Mesothelial cell of epicardium (in vitro differentiated cells): ENCODE data around the gene OPCML. TPM values are rescaled to one million over a fixed set of nuclear protein-coding genes. Genes with fewer than 3 reads are reported as not detected.

ENCODE experiments used
- DNase-seq, 2 experiments: peaks; one replicate each; pipeline ENCODE4 v3.0.0; 2021; ENCODE audit warnings: low spot score in 2 of 2; ENCODE audit not compliant: unreplicated experiment in 2 of 2
- H3K27ac Mint-ChIP-seq: 2 replicates; pipeline ENCODE4 v1.8.0; 2021; ENCODE audit warnings: mixed read lengths
- H3K27me3 Mint-ChIP-seq: 2 replicates; pipeline ENCODE4 v1.8.0; 2021; ENCODE audit warnings: low read depth, mixed read lengths
- H3K36me3 Mint-ChIP-seq: 2 replicates; pipeline ENCODE4 v1.8.0; 2021; ENCODE audit warnings: mixed read lengths
- H3K4me1 Mint-ChIP-seq: 2 replicates; pipeline ENCODE4 v1.8.0; 2021; ENCODE audit warnings: mixed read lengths
- H3K4me3 Mint-ChIP-seq: 2 replicates; pipeline ENCODE4 v1.8.0; 2021; ENCODE audit warnings: mild to moderate bottlenecking, moderate library complexity, mixed read lengths
- H3K9me3 Mint-ChIP-seq: 2 replicates; pipeline ENCODE4 v1.8.0; 2021; ENCODE audit warnings: mixed read lengths
- CTCF ChIP-seq: fragments of 200-600 bp; sonication (generic); IDR thresholded peaks from one replicate; pipeline ENCODE4 v1.5.0; 2021; ENCODE audit warnings: antibody characterized with exemption; ENCODE audit not compliant: unreplicated experiment
- total RNA-seq: library from RNA; stranded (reverse); gene quantifications from 3 replicates; pipeline ENCODE4 v1.2.1, GENCODE V29; 2021

OPCML gene
- total RNA-seq, 1 donor from 2014 or later = 3.0 TPM

GRCh38 chr11:133443206-133443747 is 89.0 kb downstream of the OPCML start:
- H3K4me3 Mint-ChIP-seq = no peak overlapping the region
- H3K4me1 Mint-ChIP-seq = no peaks in the 10 kb centered on the region
- peaks cover 8% of the 10 kb centered on the region for H3K27me3 Mint-ChIP-seq
- H3K27ac Mint-ChIP-seq = no peak overlapping the region
- H3K36me3 Mint-ChIP-seq = no peaks in the 10 kb centered on the region
- no peaks in the 10 kb centered on the region for H3K9me3 Mint-ChIP-seq
- no peak for TF ChIP-seq CTCF
- no peak for DNase-seq

GRCh38 chr11:133441964-133442660 is 90.2 kb downstream of the OPCML start:
- H3K27ac Mint-ChIP-seq = no peak overlapping the region
- no peaks in the 10 kb centered on the region for H3K4me1 Mint-ChIP-seq
- no peak for DNase-seq
- H3K9me3 Mint-ChIP-seq = no peaks in the 10 kb centered on the region
- no peak for TF ChIP-seq CTCF
- no peaks in the 10 kb centered on the region for H3K36me3 Mint-ChIP-seq
- peaks cover 8% of the 10 kb centered on the region for H3K27me3 Mint-ChIP-seq
- no peak overlapping the region for H3K4me3 Mint-ChIP-seq

DNA sequence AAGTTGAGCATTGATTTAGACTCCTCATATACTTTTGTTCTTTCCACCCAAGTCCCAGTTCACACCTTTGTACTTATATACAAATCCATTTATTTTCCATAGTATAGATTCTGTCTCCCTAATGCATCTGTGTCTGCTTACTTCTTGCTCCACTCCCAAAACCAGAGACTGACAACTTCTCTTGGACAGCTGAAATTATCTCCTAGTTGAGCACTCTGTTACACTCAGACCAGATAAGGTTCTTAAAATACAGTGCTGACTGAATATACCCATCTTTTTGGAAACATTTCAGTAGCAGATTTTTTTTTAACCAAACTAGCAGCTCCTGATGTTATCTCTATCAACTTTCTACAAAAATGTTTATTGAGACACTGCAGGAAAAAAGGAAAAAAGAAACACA is 106.3 kb downstream of the OPCML start:
- Mint-ChIP-seq H3K4me1 (no peaks in the 10 kb centered on the region), H3K36me3 (no peaks in the 10 kb centered on the region), H3K4me3 (no peak overlapping the region), H3K9me3 (no peaks in the 10 kb centered on the region), H3K27me3 (peaks cover 13% of the 10 kb centered on the region), H3K27ac (no peak overlapping the region)
- DNase-seq = no peak
- TF ChIP-seq CTCF = no peak

GRCh38 chr11:133425245-133425644 is 107.1 kb downstream of the OPCML start:
- no peaks in the 10 kb centered on the region for H3K9me3 Mint-ChIP-seq
- no peak for TF ChIP-seq CTCF
- no peaks in the 10 kb centered on the region for H3K36me3 Mint-ChIP-seq
- no peak overlapping the region for H3K4me3 Mint-ChIP-seq
- no peak for DNase-seq
- no peak overlapping the region for H3K27ac Mint-ChIP-seq
- H3K4me1 Mint-ChIP-seq = no peaks in the 10 kb centered on the region
- peaks cover 13% of the 10 kb centered on the region for H3K27me3 Mint-ChIP-seq

DNA sequence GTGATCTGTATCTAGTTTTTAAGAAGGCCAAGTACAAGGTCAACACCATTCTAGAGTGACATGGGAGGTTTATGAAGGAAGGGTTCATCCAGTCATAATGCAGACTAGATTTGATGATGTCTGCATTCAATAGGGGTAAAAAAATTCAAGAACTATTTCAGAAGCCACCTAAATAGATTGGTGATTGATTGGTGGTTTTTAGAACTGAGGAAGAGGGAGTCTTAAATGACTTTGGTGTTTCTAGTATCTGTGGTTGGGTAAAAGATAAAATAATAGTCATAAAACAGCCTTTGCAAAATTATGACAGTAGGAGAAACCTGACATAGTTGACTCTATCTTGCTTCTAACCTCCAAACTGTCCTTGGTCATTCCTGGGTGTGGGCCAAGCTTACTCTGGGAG is 114.1 kb downstream of the OPCML start:
- no peak for DNase-seq
- Mint-ChIP-seq H3K27me3 (peaks cover 2% of the 10 kb centered on the region), H3K36me3 (no peaks in the 10 kb centered on the region), H3K27ac (no peak overlapping the region), H3K9me3 (peaks cover 5% of the 10 kb centered on the region), H3K4me1 (no peaks in the 10 kb centered on the region), H3K4me3 (no peak overlapping the region)
- no peak for TF ChIP-seq CTCF
